Tibial nerve (tissue), 3 donors: Measurements from ENCODE around the gene UBALD1.

Source experiments
- POLR2A ChIP-seq, 2 donors: fragments of 450-650 bp; IDR thresholded peaks; one replicate each; pipeline ENCODE4 v1.6.1; 2017; ENCODE audit warnings: antibody characterized with exemption in 2 of 2, mild to moderate bottlenecking in 2 of 2, moderate library complexity in 2 of 2
- TF ChIP-seq, protein P1 (sequence below), 5 experiments: fragments of 200-600 bp in 3 of 5; fragments of 450-650 bp in 2 of 5; sonication (generic) in 3 of 5; IDR thresholded peaks; one replicate each; pipeline ENCODE4 v1.5.1; 2016 to 2019; ENCODE audit warnings: antibody characterized with exemption in 5 of 5, mild to moderate bottlenecking in 3 of 5, moderate library complexity in 2 of 5

DNA sequence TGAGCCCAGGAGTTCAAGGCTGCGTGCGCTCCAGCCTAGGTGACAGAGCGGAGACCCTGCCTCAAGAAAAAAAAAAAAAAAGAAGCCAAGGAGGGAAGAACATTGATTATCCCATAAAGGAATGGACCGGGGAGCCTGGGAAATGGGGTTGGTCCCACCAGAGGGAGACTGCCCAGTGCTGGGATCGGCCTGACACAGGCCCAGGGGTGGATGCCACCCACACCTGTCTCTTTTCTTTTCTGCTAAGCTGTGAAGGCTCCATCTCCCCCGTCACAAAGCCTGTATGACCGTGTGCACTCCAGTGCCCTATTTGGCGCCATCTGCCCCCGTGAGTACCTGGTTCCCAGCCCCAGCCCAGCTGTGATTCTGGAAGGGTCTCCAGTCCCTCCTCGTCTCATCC lies 15.7 kb downstream of the UBALD1 start:
- no peak for TF ChIP-seq POLR2A (IDR thresholded peaks at IDR 0.05)
- TF ChIP-seq, protein P1, sequence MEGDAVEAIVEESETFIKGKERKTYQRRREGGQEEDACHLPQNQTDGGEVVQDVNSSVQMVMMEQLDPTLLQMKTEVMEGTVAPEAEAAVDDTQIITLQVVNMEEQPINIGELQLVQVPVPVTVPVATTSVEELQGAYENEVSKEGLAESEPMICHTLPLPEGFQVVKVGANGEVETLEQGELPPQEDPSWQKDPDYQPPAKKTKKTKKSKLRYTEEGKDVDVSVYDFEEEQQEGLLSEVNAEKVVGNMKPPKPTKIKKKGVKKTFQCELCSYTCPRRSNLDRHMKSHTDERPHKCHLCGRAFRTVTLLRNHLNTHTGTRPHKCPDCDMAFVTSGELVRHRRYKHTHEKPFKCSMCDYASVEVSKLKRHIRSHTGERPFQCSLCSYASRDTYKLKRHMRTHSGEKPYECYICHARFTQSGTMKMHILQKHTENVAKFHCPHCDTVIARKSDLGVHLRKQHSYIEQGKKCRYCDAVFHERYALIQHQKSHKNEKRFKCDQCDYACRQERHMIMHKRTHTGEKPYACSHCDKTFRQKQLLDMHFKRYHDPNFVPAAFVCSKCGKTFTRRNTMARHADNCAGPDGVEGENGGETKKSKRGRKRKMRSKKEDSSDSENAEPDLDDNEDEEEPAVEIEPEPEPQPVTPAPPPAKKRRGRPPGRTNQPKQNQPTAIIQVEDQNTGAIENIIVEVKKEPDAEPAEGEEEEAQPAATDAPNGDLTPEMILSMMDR (IDR thresholded peaks at IDR 0.05), result no peak
